Peyer's patch (tissue), 4 donors: ENCODE data around the gene RIMKLB. TPM values are rescaled to one million over a fixed set of nuclear protein-coding genes. Genes with fewer than 3 reads are reported as not detected.

Source experiments
- DNase-seq, 3 donors: peaks; one replicate each; pipeline ENCODE4 v3.0.0-alpha.2; 2017 to 2019
- H3K27ac ChIP-seq, 4 donors: fragments of 200-600 bp; sonication (generic); one replicate each; pipeline ENCODE4 v1.5.1; 2016 to 2019
- H3K27me3 ChIP-seq, 2 donors: fragments of 200-600 bp; sonication (generic); one replicate each; pipeline ENCODE4 v1.5.1; 2019
- H3K36me3 ChIP-seq, 3 donors: fragments of 200-600 bp; sonication (generic); one replicate each; pipeline ENCODE4 v1.5.1; 2016 to 2019
- H3K4me1 ChIP-seq, 4 donors: fragments of 200-600 bp; sonication (generic); one replicate each; pipeline ENCODE4 v1.5.1; 2016 to 2019
- H3K4me3 ChIP-seq, 4 donors: fragments of 200-600 bp; sonication (generic); 1 replicate in 3 of 4; 2 replicates in 1 of 4; pipeline ENCODE4 v1.5.1; 2016 to 2019; ENCODE audit warnings: mild to moderate bottlenecking in 1 of 4
- H3K9me3 ChIP-seq, 4 donors: fragments of 200-600 bp; sonication (generic); one replicate each; pipeline ENCODE4 v1.5.1; 2016 to 2019; ENCODE audit warnings: mild to moderate bottlenecking in 1 of 4
- CTCF ChIP-seq, 6 experiments: fragments of 450-650 bp in 4 of 6; fragments of 200-600 bp in 2 of 6; sonication (generic) in 1 of 6; IDR thresholded peaks; one replicate each; pipeline ENCODE4 v1.5.1; 2017 to 2019; ENCODE audit warnings: antibody characterized with exemption in 6 of 6, mild to moderate bottlenecking in 3 of 6, moderate library complexity in 1 of 6
- POLR2A ChIP-seq, 2 donors: fragments of 450-650 bp; IDR thresholded peaks; one replicate each; pipeline ENCODE4 v1.5.1; 2017; ENCODE audit warnings: antibody characterized with exemption in 2 of 2, mild to moderate bottlenecking in 2 of 2, moderate library complexity in 2 of 2
- total RNA-seq, 4 donors: library from RNA; depleted of rRNA; stranded (reverse); fragments of >200 nt; gene quantifications; one replicate each; pipeline ENCODE4 v1.1.0, GENCODE V29; 2016

RIMKLB gene
- total RNA-seq, 4 donors from 2014 or later, result 27.0 to 89.1 (median 37.0) TPM

GRCh38 chr12:8698879-8699278 is 1.1 kb downstream of the RIMKLB start:
- Histone ChIP-seq H3K27ac (peak overlapping the region in 2 of 4 donors; percentile 91 to 94), H3K27me3 (no peaks in the 10 kb centered on the region), H3K36me3 (no peaks in the 10 kb centered on the region), H3K9me3 (no peaks in the 10 kb centered on the region), H3K4me3 (peak overlapping the region; percentile 58 to 99 (median 96)), H3K4me1 (peaks cover 0 to 22% (median 2%) of the 10 kb centered on the region in 4 donors)
- TF ChIP-seq CTCF (IDR thresholded peaks at IDR 0.05), result no peak
- no peak for TF ChIP-seq POLR2A (IDR thresholded peaks at IDR 0.05)
- DNase-seq, result no peak

GRCh38 chr12:8699714-8700113 is 1.9 kb downstream of the RIMKLB start:
- Histone ChIP-seq H3K9me3 (no peaks in the 10 kb centered on the region), H3K4me1 (peaks cover 0 to 22% (median 2%) of the 10 kb centered on the region in 4 donors), H3K27me3 (no peaks in the 10 kb centered on the region), H3K27ac (no peak overlapping the region), H3K4me3 (no peak overlapping the region), H3K36me3 (no peaks in the 10 kb centered on the region)
- no peak for TF ChIP-seq POLR2A (IDR thresholded peaks at IDR 0.05)
- TF ChIP-seq CTCF (IDR thresholded peaks at IDR 0.05), result no peak
- DNase-seq, result no peak

GRCh38 chr12:8701046-8701660 is 3.4 kb downstream of the RIMKLB start:
- H3K9me3 ChIP-seq, result no peaks in the 10 kb centered on the region
- DNase-seq, result no peak
- TF ChIP-seq CTCF (IDR thresholded peaks at IDR 0.05) (no peak), POLR2A (IDR thresholded peaks at IDR 0.05) (no peak)
- no peaks in the 10 kb centered on the region for H3K36me3 ChIP-seq
- H3K27ac ChIP-seq, result no peak overlapping the region
- H3K4me3 ChIP-seq, result no peak overlapping the region
- peaks cover 0 to 22% (median 2%) of the 10 kb centered on the region in 4 donors for H3K4me1 ChIP-seq
- no peaks in the 10 kb centered on the region for H3K27me3 ChIP-seq

GRCh38 chr12:8702159-8702558 is 4.4 kb downstream of the RIMKLB start:
- Histone ChIP-seq H3K4me1 (peaks cover 0 to 15% (median 2%) of the 10 kb centered on the region in 4 donors), H3K27me3 (no peaks in the 10 kb centered on the region), H3K36me3 (no peaks in the 10 kb centered on the region), H3K9me3 (no peaks in the 10 kb centered on the region), H3K27ac (no peak overlapping the region), H3K4me3 (no peak overlapping the region)
- no peak for DNase-seq
- no peak for TF ChIP-seq POLR2A (IDR thresholded peaks at IDR 0.05)
- TF ChIP-seq CTCF (IDR thresholded peaks at IDR 0.05), result no peak

GRCh38 chr12:8709124-8709830 is 11.5 kb downstream of the RIMKLB start:
- Histone ChIP-seq H3K4me3 (peak overlapping the region in 2 of 4 donors; percentile 37 to 39), H3K36me3 (no peaks in the 10 kb centered on the region), H3K9me3 (no peaks in the 10 kb centered on the region), H3K27ac (peak overlapping the region in 1 of 4 donors; percentile 30), H3K4me1 (peaks cover 0 to 8% (median 0%) of the 10 kb centered on the region in 4 donors), H3K27me3 (no peaks in the 10 kb centered on the region)
- peak in 2 of 3 donors; percentile 56 to 62 for DNase-seq
- no peak for TF ChIP-seq CTCF (IDR thresholded peaks at IDR 0.05)
- TF ChIP-seq POLR2A (IDR thresholded peaks at IDR 0.05), result no peak
